SK-N-SH treated with all-trans-retinoic acid at 6 μM for 48 hours (cell line): Measurements from ENCODE around the gene ZNF423.

Source experiments
- ATAC-seq: fragments of 200-7000 bp; cut with Tn5 transposase; 3 replicates; pipeline ENCODE4 v1.9.1; 2020; ENCODE audit warnings: mild to moderate bottlenecking, moderate library complexity
- ARNTL ChIP-seq: fragments of 450-650 bp; formaldehyde crosslinking; IDR thresholded peaks from 2 replicates; pipeline ENCODE4 v1.5.0; 2020; ENCODE audit warnings: low read depth, mild to moderate bottlenecking, moderate library complexity, borderline replicate concordance
- CREB5 ChIP-seq: fragments of 250-450 bp; sonication (Bioruptor Pico); IDR thresholded peaks from 2 replicates; pipeline ENCODE4 v1.5.1; 2020; ENCODE audit warnings: low read depth, mild to moderate bottlenecking, moderate library complexity
- CSDC2 ChIP-seq: fragments of 250-450 bp; sonication (Bioruptor Pico); IDR thresholded peaks from 2 replicates; pipeline ENCODE4 v1.5.0; 2020; ENCODE audit warnings: mild to moderate bottlenecking, moderate library complexity
- CSRNP3 ChIP-seq: fragments of 250-450 bp; sonication (Bioruptor Pico); IDR thresholded peaks from 2 replicates; pipeline ENCODE4 v1.5.1; 2021; ENCODE audit warnings: mild to moderate bottlenecking, moderate library complexity
- ESRRG ChIP-seq: fragments of 250-450 bp; sonication (Bioruptor Pico); IDR thresholded peaks from 2 replicates; pipeline ENCODE4 v1.6.1; 2021; ENCODE audit warnings: mild to moderate bottlenecking
- GLIS3 ChIP-seq: fragments of 250-450 bp; sonication (Bioruptor Pico); IDR thresholded peaks from 2 replicates; pipeline ENCODE4 v1.5.0; 2020; ENCODE audit warnings: mild to moderate bottlenecking, moderate library complexity
- ISL1 ChIP-seq: fragments of 250-450 bp; sonication (Bioruptor Pico); IDR thresholded peaks from 2 replicates; pipeline ENCODE4 v2.1.2; 2022; ENCODE audit warnings: mild to moderate bottlenecking, moderate library complexity
- OSR1 ChIP-seq: fragments of 250-450 bp; sonication (Bioruptor Pico); IDR thresholded peaks from 2 replicates; pipeline ENCODE4 v1.8.0; 2022; ENCODE audit warnings: moderate library complexity, mild to moderate bottlenecking, inconsistent platforms
- PATZ1 ChIP-seq: fragments of 250-450 bp; sonication (Bioruptor Pico); IDR thresholded peaks from 2 replicates; pipeline ENCODE4 v1.8.0; 2020; ENCODE audit warnings: mild to moderate bottlenecking, moderate library complexity, borderline replicate concordance
- POU6F1 ChIP-seq: fragments of 250-450 bp; sonication (Bioruptor Pico); IDR thresholded peaks from 2 replicates; pipeline ENCODE4 v1.8.0; 2021; ENCODE audit warnings: low read depth, mild to moderate bottlenecking, moderate library complexity, borderline replicate concordance
- PPARA ChIP-seq: fragments of 250-450 bp; sonication (Bioruptor Pico); IDR thresholded peaks from 2 replicates; pipeline ENCODE4 v1.5.0; 2020; ENCODE audit warnings: mild to moderate bottlenecking, borderline replicate concordance
- RARB ChIP-seq: fragments of 250-450 bp; sonication (Bioruptor Pico); IDR thresholded peaks from 2 replicates; pipeline ENCODE4 v1.8.0; 2021; ENCODE audit warnings: mild to moderate bottlenecking, moderate library complexity
- SNAI2 ChIP-seq: fragments of 250-450 bp; sonication (Bioruptor Pico); IDR thresholded peaks from 2 replicates; pipeline ENCODE4 v1.5.0; 2020; ENCODE audit warnings: mild to moderate bottlenecking, moderate library complexity
- TCF4 ChIP-seq: fragments of 250-450 bp; sonication (Bioruptor Pico); IDR thresholded peaks from 2 replicates; pipeline ENCODE4 v1.8.0; 2021; ENCODE audit warnings: mild to moderate bottlenecking, moderate library complexity, borderline replicate concordance
- TOX ChIP-seq: fragments of 250-450 bp; sonication (Bioruptor Pico); IDR thresholded peaks from 2 replicates; pipeline ENCODE4 v1.8.0; 2021; ENCODE audit warnings: mild to moderate bottlenecking, moderate library complexity, borderline replicate concordance
- TSHZ2 ChIP-seq: fragments of 250-450 bp; sonication (Bioruptor Pico); IDR thresholded peaks from 2 replicates; pipeline ENCODE4 v1.5.0; 2020; ENCODE audit warnings: mild to moderate bottlenecking, moderate library complexity
- ZC3H10 ChIP-seq: fragments of 250-450 bp; sonication (Bioruptor Pico); IDR thresholded peaks from 2 replicates; pipeline ENCODE4 v1.5.1; 2021; ENCODE audit warnings: mild to moderate bottlenecking, moderate library complexity
- ZFP3 ChIP-seq: fragments of 250-450 bp; sonication (Bioruptor Pico); IDR thresholded peaks from 2 replicates; pipeline ENCODE4 v1.5.0; 2020; ENCODE audit warnings: mild to moderate bottlenecking, moderate library complexity
- ZNF565 ChIP-seq: fragments of 450-650 bp; formaldehyde crosslinking; conservative IDR thresholded peaks from 2 replicates; pipeline ENCODE4 v1.5.0; 2020; ENCODE audit warnings: low read depth, mild to moderate bottlenecking, moderate library complexity
- ZNF70 ChIP-seq: fragments of 450-650 bp; formaldehyde crosslinking; IDR thresholded peaks from 2 replicates; pipeline ENCODE4 v1.5.0; 2020; ENCODE audit warnings: mild to moderate bottlenecking, moderate library complexity
- ZNF8 ChIP-seq: fragments of 450-650 bp; formaldehyde crosslinking; IDR thresholded peaks from 2 replicates; pipeline ENCODE4 v1.5.0; 2020; ENCODE audit warnings: mild to moderate bottlenecking, moderate library complexity

The ZNF423 gene

GRCh38 chr16:49855822-49856671 is at the start of gene ZNF423:
TSS of gene ZNF423 (minus strand) at chr16:49856112. CDS start at chr16:49855774, 338 bp downstream.
- no peak for TF ChIP-seq ARNTL (CRISPR knock-in tag)
- TF ChIP-seq CSRNP3 (CRISPR knock-in tag): no peak
- no peak for TF ChIP-seq TCF4 (CRISPR knock-in tag)
- TF ChIP-seq TOX (CRISPR knock-in tag): no peak
- no peak; the same call in 2 of the 3 replicates for ATAC-seq

GRCh38 chr16:49904348-49905062 is 48.6 kb upstream of the ZNF423 start:
- no peak for ATAC-seq
- TF ChIP-seq RARB (no peak), PATZ1 (CRISPR knock-in tag) (no peak), OSR1 (CRISPR knock-in tag) (no peak)

GRCh38 chr16:49902908-49903307 is 47.0 kb upstream of the ZNF423 start:
- ATAC-seq: no peak
- TF ChIP-seq ZC3H10 (no peak), OSR1 (CRISPR knock-in tag) (no peak)

GRCh38 chr16:49901711-49902110 is 45.8 kb upstream of the ZNF423 start:
- TF ChIP-seq ZFP3 (CRISPR knock-in tag): no peak
- TF ChIP-seq ARNTL (CRISPR knock-in tag): no peak
- TF ChIP-seq SNAI2 (CRISPR knock-in tag): no peak
- no peak for TF ChIP-seq PPARA (CRISPR knock-in tag)
- no peak for TF ChIP-seq OSR1 (CRISPR knock-in tag)
- TF ChIP-seq TSHZ2: no peak
- no peak for TF ChIP-seq ESRRG (CRISPR knock-in tag)
- no peak for TF ChIP-seq ZNF70 (CRISPR knock-in tag)
- no peak for TF ChIP-seq CREB5
- no peak for TF ChIP-seq CSRNP3 (CRISPR knock-in tag)
- no peak for TF ChIP-seq POU6F1
- no peak for TF ChIP-seq ZNF8 (CRISPR knock-in tag)
- TF ChIP-seq TOX (CRISPR knock-in tag): no peak
- no peak for TF ChIP-seq ZNF565 (CRISPR knock-in tag)
- no peak for TF ChIP-seq PATZ1 (CRISPR knock-in tag)
- TF ChIP-seq ISL1 (CRISPR knock-in tag): no peak
- no peak for TF ChIP-seq GLIS3 (CRISPR knock-in tag)
- no peak for TF ChIP-seq RARB
- TF ChIP-seq CSDC2 (CRISPR knock-in tag): no peak
- ATAC-seq: no peak
